Measurements from ENCODE around the gene SH3RF3. TPM values are rescaled to one million over a fixed set of nuclear protein-coding genes. Genes with fewer than 3 reads are reported as not detected.
A peak's percentile ranks its signal among the peaks of the same experiment; 100 is the strongest.

SH3RF3 gene
- total RNA-seq, 1 donor from 2014 or later, result 10.8 TPM

- Histone ChIP-seq H3K27ac (peak overlapping the region; percentile 62), H3K27me3 (no peaks in the 10 kb centered on the region), H3K4me1 (no peaks in the 10 kb centered on the region), H3K36me3 (no peaks in the 10 kb centered on the region), H3K9me3 (no peaks in the 10 kb centered on the region), H3K4me3 (no peak overlapping the region)
- TF ChIP-seq CTCF (IDR thresholded peaks at IDR 0.05) (no peak), POLR2AphosphoS5 (IDR thresholded peaks at IDR 0.05; ENCODE audit: insufficient read depth in 1 of 2, low read depth in 1 of 2) (peak; percentile 55 to 69), POLR2A (IDR thresholded peaks at IDR 0.05) (no peak)
- intact Hi-C loops (cut with DNase I), result no loop called here
- no peak for DNase-seq (ENCODE audit: extremely low spot score in 2 of 2)
These were observed 307.0 kb downstream of the SH3RF3 start for GRCh38 chr2:109435901-109436598.

GRCh38 chr2:109436610-109437225, 307.7 kb downstream of the SH3RF3 start:
- Histone ChIP-seq H3K9me3 (no peaks in the 10 kb centered on the region), H3K27me3 (no peaks in the 10 kb centered on the region), H3K4me1 (no peaks in the 10 kb centered on the region), H3K4me3 (no peak overlapping the region), H3K36me3 (no peaks in the 10 kb centered on the region), H3K27ac (peak overlapping the region; percentile 66)
- intact Hi-C loops (cut with DNase I), result no loop called here
- TF ChIP-seq POLR2A (IDR thresholded peaks at IDR 0.05) (no peak), CTCF (IDR thresholded peaks at IDR 0.05) (no peak), POLR2AphosphoS5 (IDR thresholded peaks at IDR 0.05; ENCODE audit: insufficient read depth in 1 of 2, low read depth in 1 of 2) (no peak)
- DNase-seq (ENCODE audit: extremely low spot score in 2 of 2), result no peak

GRCh38 chr2:109437325-109438090, 308.5 kb downstream of the SH3RF3 start:
- H3K27ac ChIP-seq, result peak overlapping the region; percentile 66
- H3K36me3 ChIP-seq, result no peaks in the 10 kb centered on the region
- no peak overlapping the region for H3K4me3 ChIP-seq
- DNase-seq (ENCODE audit: extremely low spot score in 2 of 2), result no peak
- H3K4me1 ChIP-seq, result no peaks in the 10 kb centered on the region
- H3K27me3 ChIP-seq, result no peaks in the 10 kb centered on the region
- no peaks in the 10 kb centered on the region for H3K9me3 ChIP-seq
- intact Hi-C loops (cut with DNase I), result no loop called here
- no peak for TF ChIP-seq CTCF (IDR thresholded peaks at IDR 0.05)
- TF ChIP-seq POLR2AphosphoS5 (IDR thresholded peaks at IDR 0.05; ENCODE audit: insufficient read depth in 1 of 2, low read depth in 1 of 2), result no peak
- TF ChIP-seq POLR2A (IDR thresholded peaks at IDR 0.05), result no peak

- Histone ChIP-seq H3K4me1 (no peaks in the 10 kb centered on the region), H3K9me3 (peaks cover 2% of the 10 kb centered on the region), H3K4me3 (no peak overlapping the region), H3K27ac (peak overlapping the region; percentile 66), H3K27me3 (no peaks in the 10 kb centered on the region), H3K36me3 (no peaks in the 10 kb centered on the region)
- intact Hi-C loops (cut with DNase I), result no loop called here
- no peak for DNase-seq (ENCODE audit: extremely low spot score in 2 of 2)
- TF ChIP-seq POLR2AphosphoS5 (IDR thresholded peaks at IDR 0.05; ENCODE audit: insufficient read depth in 1 of 2, low read depth in 1 of 2), result no peak
- TF ChIP-seq CTCF (IDR thresholded peaks at IDR 0.05), result no peak
- no peak for TF ChIP-seq POLR2A (IDR thresholded peaks at IDR 0.05)
These were observed 309.1 kb downstream of the SH3RF3 start for GRCh38 chr2:109438146-109438545.

Measured in vagina (tissue), 2 donors.